NCI-H2227 (cell line): ENCODE data around the gene TFCP2L1.
A peak's percentile ranks its signal among the peaks of the same experiment; 100 is the strongest.

Source experiments
- DNase-seq: peaks from one replicate; lab custom pipeline; 2025; ENCODE audit not compliant: unreplicated experiment; lab: John Stamatoyannopoulos, UW

TFCP2L1 gene

DNA sequence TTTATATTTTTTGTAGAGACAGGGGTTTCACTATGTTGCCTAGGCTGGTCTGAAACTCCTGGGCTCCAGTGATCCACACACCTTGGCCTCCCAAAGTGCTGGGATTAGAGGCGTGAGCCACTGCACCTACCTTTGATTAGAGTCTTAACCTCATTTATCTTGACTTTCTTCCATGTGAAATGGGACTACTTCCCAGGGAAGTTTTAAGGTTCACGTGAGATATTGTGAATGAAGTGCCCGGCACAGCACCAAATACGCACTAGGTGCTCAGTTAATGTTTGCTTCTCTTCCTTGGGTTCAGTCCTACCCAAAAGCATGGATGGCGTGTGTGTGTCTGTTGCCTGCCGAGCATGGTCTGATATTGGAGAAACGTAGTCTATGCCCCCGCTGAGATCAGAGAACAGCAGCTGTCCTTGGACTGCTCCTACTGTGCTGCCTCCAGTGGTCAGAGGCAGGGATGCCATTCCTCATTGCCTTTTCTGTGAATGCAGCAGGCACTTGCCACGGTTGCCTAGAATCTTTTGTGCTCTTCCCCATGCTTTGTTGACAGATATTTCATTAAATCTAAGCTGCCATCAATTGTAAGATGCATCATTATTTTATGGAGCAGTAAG is 12.3 kb upstream of the TFCP2L1 start:
- DNase-seq = peak; percentile 28

DNA sequence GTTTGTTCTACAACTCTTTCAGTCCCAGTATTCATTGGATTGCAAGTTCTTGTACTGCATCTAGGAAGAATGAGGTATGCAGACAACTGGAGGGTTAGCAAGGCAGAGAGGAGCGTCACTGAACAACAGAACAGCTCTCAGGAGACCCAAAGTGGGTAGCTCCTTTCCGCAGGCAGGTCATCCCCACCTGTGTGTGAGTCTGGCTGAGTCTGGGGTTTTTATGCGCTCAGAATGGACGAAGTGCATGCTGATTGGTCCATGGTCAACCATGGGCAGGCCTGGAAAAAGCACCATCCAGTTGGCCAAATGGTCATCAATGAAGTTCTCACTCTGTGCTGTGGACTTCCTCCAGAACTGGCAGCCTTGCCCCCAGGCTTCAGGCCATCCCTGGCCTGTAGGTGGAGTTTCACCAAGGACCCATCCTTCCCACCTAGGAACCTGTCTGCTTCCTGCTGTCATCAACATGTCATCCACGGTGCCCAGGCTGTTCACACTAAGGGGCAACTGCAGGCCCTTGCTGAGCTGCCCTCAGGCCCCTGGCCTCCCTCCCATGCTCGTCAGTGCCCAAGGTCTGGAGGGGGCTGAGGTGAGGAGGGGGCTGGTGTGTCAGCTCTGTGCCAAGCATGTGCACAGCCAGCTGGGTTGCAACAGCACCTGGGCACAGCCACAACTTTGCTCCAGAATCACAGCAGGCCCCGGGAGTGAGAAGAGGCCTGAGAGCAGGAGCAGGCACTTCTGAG is 11.1 kb upstream of the TFCP2L1 start:
- DNase-seq = no peak

- no peak for DNase-seq
Measured at GRCh38 chr2:121294881-121295840, 10.2 kb upstream of the TFCP2L1 start.

GRCh38 chr2:121293450-121294325 is 8.7 kb upstream of the TFCP2L1 start:
- DNase-seq = no peak

DNA sequence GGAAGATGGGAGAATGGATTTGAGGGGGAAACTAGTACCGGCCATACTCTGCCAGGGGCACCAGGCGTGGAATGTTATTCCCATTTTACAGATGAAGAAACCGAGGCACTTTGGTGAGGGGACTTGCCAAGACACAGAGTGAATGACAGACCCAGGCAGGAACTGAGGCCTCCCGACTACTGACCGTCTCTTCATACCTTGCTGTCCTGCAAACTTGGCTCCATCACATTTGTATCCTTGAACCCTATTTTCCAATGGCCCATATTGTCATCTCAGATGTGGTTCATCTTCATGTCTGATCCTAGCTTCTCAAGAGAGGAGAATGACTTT is 6.2 kb upstream of the TFCP2L1 start:
- DNase-seq = no peak

GRCh38 chr2:121289271-121289670 is 4.3 kb upstream of the TFCP2L1 start:
- no peak for DNase-seq

DNA sequence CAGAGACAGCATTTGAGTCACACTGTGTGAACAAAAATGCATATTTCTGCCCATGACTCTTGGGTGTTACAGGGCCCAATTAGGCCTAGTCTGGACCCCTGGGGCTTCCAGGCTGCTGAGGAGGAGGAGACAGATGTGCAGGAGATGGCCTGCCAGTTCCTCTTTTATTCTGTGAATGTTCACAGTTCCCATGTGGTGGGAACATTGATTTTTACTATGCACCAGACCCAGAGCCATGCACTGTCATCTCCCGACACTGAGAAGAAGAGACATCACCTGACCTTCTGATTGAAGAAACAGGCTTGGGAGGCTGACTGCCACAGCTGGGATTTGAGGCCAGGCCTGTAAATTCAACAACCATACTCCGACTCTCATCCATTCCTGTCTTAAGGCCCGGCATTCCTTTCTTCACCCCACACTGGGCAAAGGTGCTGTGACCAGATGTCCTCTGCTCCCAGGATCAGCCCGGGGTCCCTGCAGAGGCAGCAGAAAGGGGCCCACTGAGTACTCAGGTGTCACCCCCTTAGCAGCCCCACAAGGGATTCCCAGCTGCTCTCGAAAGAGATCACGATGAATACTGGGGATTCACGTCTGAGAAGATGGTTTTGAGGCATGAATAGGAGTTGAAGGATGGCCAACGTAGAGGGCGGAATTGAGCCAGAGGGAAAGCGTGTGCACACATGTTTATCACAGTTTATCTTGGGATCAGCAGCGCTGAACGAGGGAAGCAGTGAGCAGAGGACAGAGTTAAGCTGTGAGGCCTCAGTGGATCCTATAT is 3.6 kb upstream of the TFCP2L1 start:
- DNase-seq = no peak

- DNase-seq = no peak
Measured at GRCh38 chr2:121287956-121288355, 3.0 kb upstream of the TFCP2L1 start.

- no peak for DNase-seq
Measured at GRCh38 chr2:121287146-121287798, 2.3 kb upstream of the TFCP2L1 start.

DNA sequence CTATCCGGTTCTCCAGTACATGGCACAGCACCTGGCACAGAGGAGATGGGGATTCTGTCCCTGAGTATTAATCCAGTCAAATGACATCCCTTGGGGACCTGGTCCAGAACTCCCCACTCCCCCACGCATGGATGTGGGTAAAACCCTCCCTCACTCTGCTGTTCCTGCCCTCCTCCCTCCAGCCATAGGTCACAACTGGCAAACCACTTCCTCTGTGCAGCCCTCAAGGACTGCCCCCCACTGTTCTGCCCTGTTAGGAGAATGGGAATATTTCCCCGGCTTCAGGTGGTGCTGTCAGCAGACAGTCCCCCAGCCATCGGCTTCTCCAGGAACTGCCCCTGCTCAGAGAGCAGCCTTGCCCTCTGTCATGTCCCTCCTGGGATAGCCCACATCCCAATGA is 1.5 kb upstream of the TFCP2L1 start:
- no peak for DNase-seq

- no peak for DNase-seq
Measured at GRCh38 chr2:121285926-121286325, 924 bp upstream of the TFCP2L1 start.

DNA sequence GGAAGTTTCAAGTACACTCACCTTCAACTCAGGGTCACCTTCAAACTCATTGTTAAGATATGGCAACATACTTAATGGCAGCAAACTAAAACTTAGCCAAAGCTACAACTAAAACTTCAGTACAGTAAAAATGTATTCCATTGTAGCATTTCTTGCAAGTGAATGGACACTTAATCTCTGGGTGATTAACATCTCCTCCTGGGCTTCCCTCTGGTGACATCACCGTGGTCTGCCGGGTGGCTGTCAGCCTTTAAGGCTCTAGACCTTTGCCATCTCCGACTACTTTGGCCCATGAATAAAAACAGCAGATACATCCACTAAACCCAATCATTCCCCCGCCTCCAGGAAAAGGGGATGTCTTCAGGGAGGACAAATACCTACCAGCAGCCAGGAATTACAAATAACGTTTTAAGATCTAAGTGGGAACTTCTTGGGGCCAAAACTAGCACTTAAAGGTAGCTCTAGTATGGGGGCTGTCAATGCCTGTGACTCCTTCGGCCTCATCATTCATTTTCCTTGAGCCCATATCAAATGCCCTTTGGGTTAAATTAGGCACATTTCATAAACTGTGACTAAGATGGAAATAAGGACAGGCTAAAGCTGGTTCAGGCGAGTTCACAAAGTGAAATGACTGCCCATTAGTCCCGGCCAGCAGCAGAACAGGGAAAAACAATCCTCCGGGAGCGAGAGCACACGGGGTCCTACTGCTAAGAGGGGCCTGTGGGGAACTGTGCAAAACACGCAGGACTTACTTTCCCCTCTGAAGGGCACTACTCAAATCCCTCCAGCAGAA is 1.1 kb downstream of the TFCP2L1 start:
- DNase-seq = no peak

DNA sequence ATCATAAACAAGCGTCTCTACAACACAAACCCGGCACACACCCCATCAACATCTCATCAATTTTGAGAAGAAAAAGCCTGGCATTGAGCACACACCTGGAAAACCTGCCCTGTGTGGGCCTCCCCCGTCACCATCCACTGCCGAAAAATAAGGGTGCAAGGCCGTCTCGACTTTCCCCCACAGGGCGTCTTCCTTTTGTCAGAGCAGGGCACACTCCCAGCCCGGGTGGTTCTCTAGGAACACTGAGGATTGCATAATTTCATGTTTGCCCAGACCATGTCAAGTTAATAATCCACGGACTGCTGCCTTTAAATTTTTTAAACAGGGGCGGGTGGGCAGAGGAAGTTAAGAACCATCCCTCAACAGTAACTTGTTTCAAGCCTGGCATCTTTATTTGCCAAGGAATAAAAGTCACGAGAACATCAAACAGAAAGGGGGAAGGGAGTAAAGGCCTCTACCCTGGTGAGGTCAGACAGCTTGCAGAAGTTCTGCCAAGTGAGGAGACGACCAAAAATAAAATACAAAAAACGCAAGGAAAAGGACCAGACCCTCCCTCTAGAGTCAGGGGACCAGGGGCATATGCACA is 2.1 kb downstream of the TFCP2L1 start:
- DNase-seq = no peak

- DNase-seq = no peak
Measured at GRCh38 chr2:121281694-121282093, 3.3 kb downstream of the TFCP2L1 start.

- no peak for DNase-seq
Measured at GRCh38 chr2:121281107-121281506, 3.9 kb downstream of the TFCP2L1 start.

- DNase-seq = no peak
Measured at GRCh38 chr2:121279476-121280220, 5.4 kb downstream of the TFCP2L1 start.

DNA sequence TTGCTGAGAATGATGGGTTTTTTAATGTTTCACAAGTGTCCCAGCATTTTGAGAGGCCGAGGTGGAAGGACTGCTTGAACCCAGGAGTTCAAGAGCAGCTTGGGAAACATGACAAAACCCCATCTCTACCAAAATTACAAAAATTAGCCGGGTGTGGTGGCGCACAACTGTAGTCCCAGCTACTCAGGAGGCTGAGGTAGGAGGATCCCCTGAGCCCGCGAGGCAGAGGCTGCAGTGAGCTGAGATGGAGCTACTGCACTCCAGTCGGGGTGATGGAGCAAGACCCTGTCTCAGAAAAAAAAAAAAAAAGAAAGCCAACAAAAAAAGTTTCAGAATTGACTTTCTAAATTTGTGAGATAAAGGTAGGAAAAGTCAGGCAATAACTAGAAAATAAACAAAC is 8.7 kb downstream of the TFCP2L1 start:
- DNase-seq = no peak

DNA sequence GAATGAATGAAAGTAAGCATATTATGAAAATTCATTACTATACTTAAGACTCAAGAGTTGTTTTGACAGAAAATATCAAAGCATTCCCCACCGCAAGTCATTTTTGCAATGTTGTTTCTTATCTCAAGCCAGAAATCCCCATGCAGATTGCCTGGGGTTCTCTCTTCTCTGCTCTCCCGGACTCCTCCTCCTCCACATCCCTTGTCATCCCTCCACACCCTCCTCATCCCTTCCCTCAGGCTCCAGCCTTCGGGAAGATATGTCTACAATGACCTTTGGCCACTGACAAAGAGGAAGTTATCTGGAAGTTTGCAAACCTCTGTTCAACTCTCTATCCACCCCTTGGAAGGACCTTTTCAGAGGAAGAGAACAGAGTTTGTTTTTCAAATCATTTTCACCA is 11.9 kb downstream of the TFCP2L1 start:
- no peak for DNase-seq
